ENCODE data around the gene IL12A.
A peak's percentile ranks its signal among the peaks of the same experiment; 100 is the strongest.

The IL12A gene

DNA sequence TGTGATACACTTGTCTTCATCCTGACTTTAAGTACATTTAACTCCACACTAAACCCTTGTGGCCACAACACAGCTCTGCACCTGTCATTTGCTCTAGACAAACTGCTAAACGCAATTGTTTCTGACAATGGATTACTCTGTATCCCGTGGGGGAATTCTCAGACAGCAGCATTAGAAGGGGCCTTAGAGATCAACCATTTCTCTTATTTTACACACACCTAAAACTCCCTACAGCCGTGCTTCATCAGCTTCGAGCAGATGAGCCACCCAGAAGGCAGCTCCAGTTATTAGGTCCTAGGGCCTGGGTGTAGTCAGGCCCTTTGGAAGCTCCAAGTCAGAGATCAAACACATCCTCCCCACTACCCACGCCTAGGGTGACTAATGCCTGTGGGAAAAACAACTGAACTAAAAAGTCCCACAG is 1.3 kb upstream of the IL12A start:
- TF ChIP-seq, protein P1, sequence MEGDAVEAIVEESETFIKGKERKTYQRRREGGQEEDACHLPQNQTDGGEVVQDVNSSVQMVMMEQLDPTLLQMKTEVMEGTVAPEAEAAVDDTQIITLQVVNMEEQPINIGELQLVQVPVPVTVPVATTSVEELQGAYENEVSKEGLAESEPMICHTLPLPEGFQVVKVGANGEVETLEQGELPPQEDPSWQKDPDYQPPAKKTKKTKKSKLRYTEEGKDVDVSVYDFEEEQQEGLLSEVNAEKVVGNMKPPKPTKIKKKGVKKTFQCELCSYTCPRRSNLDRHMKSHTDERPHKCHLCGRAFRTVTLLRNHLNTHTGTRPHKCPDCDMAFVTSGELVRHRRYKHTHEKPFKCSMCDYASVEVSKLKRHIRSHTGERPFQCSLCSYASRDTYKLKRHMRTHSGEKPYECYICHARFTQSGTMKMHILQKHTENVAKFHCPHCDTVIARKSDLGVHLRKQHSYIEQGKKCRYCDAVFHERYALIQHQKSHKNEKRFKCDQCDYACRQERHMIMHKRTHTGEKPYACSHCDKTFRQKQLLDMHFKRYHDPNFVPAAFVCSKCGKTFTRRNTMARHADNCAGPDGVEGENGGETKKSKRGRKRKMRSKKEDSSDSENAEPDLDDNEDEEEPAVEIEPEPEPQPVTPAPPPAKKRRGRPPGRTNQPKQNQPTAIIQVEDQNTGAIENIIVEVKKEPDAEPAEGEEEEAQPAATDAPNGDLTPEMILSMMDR (IDR thresholded peaks at IDR 0.05; ENCODE audit: control extremely low read depth, extremely low read depth, low read depth, missing control alignments): peak; percentile 20
- CTCF ChIA-PET: interaction anchor here (0.7 to 12.2 kb wide), 26 partner anchors 8 to 427 kb away, joined by 3 to 273 read pairs (median 6); no protein-coding TSS in a partner anchor
- POLR2A ChIA-PET: no interaction called here
- DNase-seq (ENCODE audit: extremely low spot score): no peak

GRCh38 chr3:159989973-159990846 is 1.6 kb downstream of the IL12A start:
- ChIA-PET POLR2A (no interaction called here), CTCF (interaction anchor here (0.9 to 12.2 kb wide), 14 partner anchors 8 to 420 kb away, joined by 3 to 273 read pairs (median 6); no protein-coding TSS in a partner anchor)
- TF ChIP-seq, protein P1 (IDR thresholded peaks at IDR 0.05; ENCODE audit: control extremely low read depth, extremely low read depth, low read depth, missing control alignments): no peak
- no peak for DNase-seq (ENCODE audit: extremely low spot score)

DNA sequence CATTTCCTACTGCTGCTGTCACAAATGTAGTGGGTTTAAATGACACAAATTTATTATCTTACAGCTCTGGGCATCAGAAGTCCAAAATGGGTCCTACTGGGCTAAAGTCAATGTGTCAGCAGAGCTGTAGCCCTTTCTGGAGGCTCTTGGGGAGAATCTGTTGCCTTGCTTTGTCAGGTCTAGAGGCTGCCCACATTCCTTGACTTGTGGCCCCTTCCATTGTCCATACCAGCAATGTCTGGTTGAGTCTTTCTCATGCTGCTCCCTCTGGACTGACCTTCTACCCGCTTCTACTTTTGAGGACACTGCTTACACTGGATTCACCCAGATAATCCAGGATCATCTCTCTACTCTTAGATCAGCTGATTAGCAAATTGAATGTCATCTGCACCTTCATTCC is 3.0 kb downstream of the IL12A start:
- ChIA-PET POLR2A (no interaction called here), CTCF (interaction anchor here (0.9 to 12.2 kb wide), 8 partner anchors 9 to 418 kb away, joined by 3 to 273 read pairs (median 4); no protein-coding TSS in a partner anchor)
- no peak for DNase-seq (ENCODE audit: extremely low spot score)
- TF ChIP-seq, protein P1 (IDR thresholded peaks at IDR 0.05; ENCODE audit: control extremely low read depth, extremely low read depth, low read depth, missing control alignments): no peak

- TF ChIP-seq, protein P1 (IDR thresholded peaks at IDR 0.05; ENCODE audit: control extremely low read depth, extremely low read depth, low read depth, missing control alignments): no peak
- DNase-seq (ENCODE audit: extremely low spot score): no peak
- POLR2A ChIA-PET: no interaction called here
- CTCF ChIA-PET: interaction anchor here (1.3 to 12.2 kb wide), 3 partner anchors 12 to 107 kb away, joined by 3 to 273 read pairs (median 104); no protein-coding TSS in a partner anchor
These were observed 4.0 kb downstream of the IL12A start for GRCh38 chr3:159992589-159992988.

- TF ChIP-seq, protein P1 (IDR thresholded peaks at IDR 0.05; ENCODE audit: control extremely low read depth, extremely low read depth, low read depth, missing control alignments): no peak
- POLR2A ChIA-PET: no interaction called here
- CTCF ChIA-PET: interaction anchor here (0.9 to 12.2 kb wide), 3 partner anchors 10 to 109 kb away, joined by 3 to 273 read pairs (median 20); no protein-coding TSS in a partner anchor
- DNase-seq (ENCODE audit: extremely low spot score): no peak
These were observed 5.5 kb downstream of the IL12A start for GRCh38 chr3:159994182-159994581.

DNA sequence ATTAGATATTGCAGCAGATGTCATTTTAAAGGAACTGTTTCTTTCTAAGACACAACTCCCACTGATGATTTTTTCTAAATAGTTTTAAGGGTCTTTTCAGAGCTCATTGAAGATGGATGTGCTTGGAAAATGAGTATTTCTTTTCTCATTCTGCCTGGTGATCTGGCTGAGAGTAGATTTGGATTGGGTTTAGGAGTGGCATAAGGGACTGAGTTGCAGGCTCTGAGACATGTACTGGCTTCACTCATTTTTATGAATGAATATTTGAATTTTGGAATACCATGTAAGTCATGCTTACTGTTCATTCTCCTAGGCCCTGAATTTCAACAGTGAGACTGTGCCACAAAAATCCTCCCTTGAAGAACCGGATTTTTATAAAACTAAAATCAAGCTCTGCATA is 6.5 kb downstream of the IL12A start:
- CTCF ChIA-PET: interaction anchor here (0.9 to 12.2 kb wide), 6 partner anchors 8 to 735 kb away, joined by 3 to 273 read pairs (median 4); no protein-coding TSS in a partner anchor
- TF ChIP-seq, protein P1 (IDR thresholded peaks at IDR 0.05; ENCODE audit: control extremely low read depth, extremely low read depth, low read depth, missing control alignments): no peak
- POLR2A ChIA-PET: no interaction called here
- no peak for DNase-seq (ENCODE audit: extremely low spot score)

Data from GM10248 (cell line).